ENCODE data around the gene SNX3. TPM values are rescaled to one million over a fixed set of nuclear protein-coding genes. Genes with fewer than 3 reads are reported as not detected.

The SNX3 gene
- polyA plus RNA-seq, 4 donors, result 205 to 300 (median 248) TPM

Other genes with a start within 250 kb of the SNX3 start
- 10 to 100 TPM; 27.7 to 34.6 (median 30.0) TPM for gene OSTM1, start 186.3 kb downstream of the SNX3 start, polyA plus RNA-seq (ENCODE audit: insufficient read length in 4 of 4)
- under 1 TPM in 1 of 4 donors, not detected in 3; 0.05 TPM for gene NR2E1, start 95.0 kb downstream of the SNX3 start, polyA plus RNA-seq (ENCODE audit: insufficient read length in 4 of 4)
- 1 to 10 TPM; 4.9 to 8.7 (median 7.3) TPM for gene AFG1L, start 34.0 kb upstream of the SNX3 start, polyA plus RNA-seq (ENCODE audit: insufficient read length in 4 of 4)

All from left renal pelvis (tissue), 4 donors.